ENCODE measurements around the gene MATN1.

Gene MATN1

GRCh38 chr1:30670240-30671060 is 52.9 kb downstream of the MATN1 start:
- Histone ChIP-seq H3K9me2 (replicated peaks; ENCODE audit: low read depth, low read length) (no peaks in the 10 kb centered on the region), H3F3A (ENCODE audit: low read depth) (no peaks in the 10 kb centered on the region), H3K79me2 (ENCODE audit: insufficient read depth, low read length) (no peaks in the 10 kb centered on the region), H2AFZ (ENCODE audit: low read length) (no peak overlapping the region), H3K27me3 (ENCODE audit: insufficient read depth, low read length, poor library complexity, severe bottlenecking) (no peaks in the 10 kb centered on the region), H3K36me3 (ENCODE audit: insufficient read depth, low read length) (no peaks in the 10 kb centered on the region), H4K20me1 (ENCODE audit: insufficient read depth, low read length, poor library complexity, severe bottlenecking) (no peaks in the 10 kb centered on the region), H3K4me3 (ENCODE audit: low read length, poor library complexity, severe bottlenecking) (no peak overlapping the region), H3K4me2 (ENCODE audit: low read depth, low read length, poor library complexity, severe bottlenecking) (no peak overlapping the region), H3K9ac (ENCODE audit: low read depth, low read length, poor library complexity, severe bottlenecking) (no peak overlapping the region), H3K4me1 (ENCODE audit: insufficient read depth, low read length, poor library complexity, severe bottlenecking) (no peaks in the 10 kb centered on the region), H3K9me3 (ENCODE audit: insufficient read depth, low read depth, low read length) (no peaks in the 10 kb centered on the region; the same call in 1 of the 2 replicates)
- TF ChIP-seq EZH2phosphoT487 (IDR thresholded peaks at IDR 0.05; ENCODE audit: borderline replicate concordance) (no peak), CTCF (conservative IDR thresholded peaks at IDR 0.05; ENCODE audit: low read length) (no peak)

GRCh38 chr1:30668546-30669327 is 54.6 kb downstream of the MATN1 start:
- Histone ChIP-seq H2AFZ (ENCODE audit: low read length) (no peak overlapping the region), H3K4me1 (ENCODE audit: insufficient read depth, low read length, poor library complexity, severe bottlenecking) (no peaks in the 10 kb centered on the region), H3K27me3 (ENCODE audit: insufficient read depth, low read length, poor library complexity, severe bottlenecking) (no peaks in the 10 kb centered on the region), H3K9ac (ENCODE audit: low read depth, low read length, poor library complexity, severe bottlenecking) (no peak overlapping the region), H3K9me2 (replicated peaks; ENCODE audit: low read depth, low read length) (no peaks in the 10 kb centered on the region), H3K36me3 (ENCODE audit: insufficient read depth, low read length) (no peaks in the 10 kb centered on the region), H3K9me3 (ENCODE audit: insufficient read depth, low read depth, low read length) (no peaks in the 10 kb centered on the region; the same call in 1 of the 2 replicates), H3K79me2 (ENCODE audit: insufficient read depth, low read length) (no peaks in the 10 kb centered on the region), H3K4me2 (ENCODE audit: low read depth, low read length, poor library complexity, severe bottlenecking) (no peak overlapping the region), H3F3A (ENCODE audit: low read depth) (no peaks in the 10 kb centered on the region), H3K4me3 (ENCODE audit: low read length, poor library complexity, severe bottlenecking) (no peak overlapping the region), H4K20me1 (ENCODE audit: insufficient read depth, low read length, poor library complexity, severe bottlenecking) (no peaks in the 10 kb centered on the region)
- TF ChIP-seq EZH2phosphoT487 (IDR thresholded peaks at IDR 0.05; ENCODE audit: borderline replicate concordance) (no peak), CTCF (conservative IDR thresholded peaks at IDR 0.05; ENCODE audit: low read length) (no peak)

- Histone ChIP-seq H4K20me1 (ENCODE audit: insufficient read depth, low read length, poor library complexity, severe bottlenecking) (no peaks in the 10 kb centered on the region), H2AFZ (ENCODE audit: low read length) (no peak overlapping the region), H3K9me2 (replicated peaks; ENCODE audit: low read depth, low read length) (no peaks in the 10 kb centered on the region), H3K4me3 (ENCODE audit: low read length, poor library complexity, severe bottlenecking) (no peak overlapping the region), H3K9ac (ENCODE audit: low read depth, low read length, poor library complexity, severe bottlenecking) (no peak overlapping the region), H3K79me2 (ENCODE audit: insufficient read depth, low read length) (no peaks in the 10 kb centered on the region), H3K4me2 (ENCODE audit: low read depth, low read length, poor library complexity, severe bottlenecking) (no peak overlapping the region), H3K9me3 (ENCODE audit: insufficient read depth, low read depth, low read length) (no peaks in the 10 kb centered on the region), H3K4me1 (ENCODE audit: insufficient read depth, low read length, poor library complexity, severe bottlenecking) (no peaks in the 10 kb centered on the region), H3K27me3 (ENCODE audit: insufficient read depth, low read length, poor library complexity, severe bottlenecking) (no peaks in the 10 kb centered on the region), H3K36me3 (ENCODE audit: insufficient read depth, low read length) (no peaks in the 10 kb centered on the region), H3F3A (ENCODE audit: low read depth) (no peaks in the 10 kb centered on the region)
- TF ChIP-seq EZH2phosphoT487 (IDR thresholded peaks at IDR 0.05; ENCODE audit: borderline replicate concordance) = no peak
- TF ChIP-seq CTCF (conservative IDR thresholded peaks at IDR 0.05; ENCODE audit: low read length) = no peak
Observed at GRCh38 chr1:30668024-30668423, 55.4 kb downstream of the MATN1 start.

Data from Loucy (cell line).